SK-N-SH (cell line): ENCODE data around the gene PPP1R10. TPM values are rescaled to one million over a fixed set of nuclear protein-coding genes. Genes with fewer than 3 reads are reported as not detected.

Source experiments
- CTCF ChIA-PET: fragments of 300-600, 350-600 bp; formaldehyde crosslinking; extraction: SDS; loops from one replicate; lab custom pipeline; 2021; lab: Yijun Ruan, JAX
- POLR2A ChIA-PET: fragments of 350-600 bp; sonication (Branson Sonifier 250); formaldehyde crosslinking; extraction: SDS; loops from one replicate; lab custom pipeline; 2020; ENCODE audit warnings: antibody characterized with exemption, inconsistent platforms; lab: Yijun Ruan, JAX
- DNase-seq: peaks from one replicate; pipeline ENCODE4 v3.0.0; 2012
- H2AFZ ChIP-seq: fragments of 200-600 bp; sonication (generic); 2 replicates; pipeline ENCODE4 v1.8.1; 2016; ENCODE audit warnings: antibody characterized with exemption, mild to moderate bottlenecking, low read depth
- H3F3A ChIP-seq: fragments of 200-600 bp; sonication (generic); replicated peaks from 2 replicates; pipeline ENCODE3; 2016; ENCODE audit warnings: antibody characterized with exemption, mild to moderate bottlenecking; ENCODE audit not compliant: insufficient read depth
- H3K27ac ChIP-seq, 2 experiments: fragments of 200-500 bp in 1 of 2; fragments of 200-600 bp in 1 of 2; sonication (Bioruptor generic) in 1 of 2; sonication (generic), shearing (Covaris generic) in 1 of 2; 2 replicates each; pipeline versions ENCODE4 v1.5.1 to v1.6.1; 2014 to 2016; ENCODE audit warnings: low read depth in 2 of 2, inconsistent platforms in 1 of 2, low read length in 1 of 2, mild to moderate bottlenecking in 1 of 2, mixed read lengths in 1 of 2
- H3K27me3 ChIP-seq: fragments of 200-600 bp; sonication (generic), shearing (Covaris generic); 2 replicates; pipeline ENCODE4 v1.6.1; 2016; ENCODE audit warnings: mixed run types; ENCODE audit not compliant: insufficient read depth
- H3K36me3 ChIP-seq, 2 experiments: fragments of 200-500 bp in 1 of 2; fragments of 200-600 bp in 1 of 2; sonication (Bioruptor generic) in 1 of 2; sonication (generic) in 1 of 2; replicated peaks in 1 of 2; 2 replicates each; pipeline versions ENCODE3 to v1.5.1; 2014 to 2016; ENCODE audit warnings: low read length in 1 of 2, mild to moderate bottlenecking in 1 of 2; ENCODE audit not compliant: insufficient read depth in 2 of 2, control insufficient read depth in 1 of 2
- H3K4me1 ChIP-seq, 2 experiments: fragments of 200-500 bp in 1 of 2; fragments of 200-600 bp in 1 of 2; sonication (Bioruptor generic) in 1 of 2; sonication (generic), shearing (Covaris generic) in 1 of 2; 2 replicates each; pipeline versions ENCODE4 v1.5.1 to v1.6.1; 2014 to 2016; ENCODE audit warnings: low read depth in 1 of 2, low read length in 1 of 2, mixed run types in 1 of 2; ENCODE audit not compliant: insufficient read depth in 2 of 2, control insufficient read depth in 1 of 2
- H3K4me2 ChIP-seq: fragments of 200-600 bp; sonication (generic), shearing (Covaris generic); 2 replicates; pipeline ENCODE4 v1.6.1; 2017; ENCODE audit warnings: mixed run types
- H3K4me3 ChIP-seq, 2 experiments: fragments of 200-500 bp in 1 of 2; fragments of 200-600 bp in 1 of 2; sonication (Bioruptor generic) in 1 of 2; sonication (generic), shearing (Covaris generic) in 1 of 2; 2 replicates each; pipeline versions ENCODE4 v1.5.1 to v1.8.1; 2014 to 2016; ENCODE audit warnings: low read depth in 2 of 2, inconsistent platforms in 1 of 2, low read length in 1 of 2, mild to moderate bottlenecking in 1 of 2, mixed read lengths in 1 of 2, moderate library complexity in 1 of 2
- H3K79me2 ChIP-seq: fragments of 200-600 bp; sonication (generic); 2 replicates; pipeline ENCODE4 v1.8.1; 2017; ENCODE audit warnings: mild to moderate bottlenecking; ENCODE audit not compliant: insufficient read depth
- H3K9ac ChIP-seq: fragments of 200-600 bp; sonication (generic); 2 replicates; pipeline ENCODE4 v1.6.1; 2017; ENCODE audit warnings: mixed run types
- H3K9me2 ChIP-seq: fragments of 200-600 bp; sonication (generic); 2 replicates; pipeline ENCODE4 v1.6.1; 2017; ENCODE audit warnings: mixed run types
- H3K9me3 ChIP-seq: fragments of 200-600 bp; sonication (generic); 2 replicates; pipeline ENCODE4 v1.6.1; 2017; ENCODE audit warnings: mixed run types, mild to moderate bottlenecking, moderate library complexity
- H4K20me1 ChIP-seq: fragments of 200-600 bp; sonication (generic); 2 replicates; pipeline ENCODE4 v1.6.1; 2017; ENCODE audit warnings: mild to moderate bottlenecking, mixed run types; ENCODE audit not compliant: insufficient read depth
- CHD2 ChIP-seq: fragments of 150-350 bp; IDR thresholded peaks from 2 replicates; pipeline ENCODE4 v1.6.1; 2018; ENCODE audit warnings: low read length; ENCODE audit not compliant: partially characterized antibody
- CTCF ChIP-seq: fragments of 200-600 bp; sonication (generic); IDR thresholded peaks from 2 replicates; pipeline ENCODE4 v1.6.1; 2017; ENCODE audit warnings: antibody characterized with exemption, mild to moderate bottlenecking, moderate library complexity
- EP300 ChIP-seq, 2 experiments: IDR thresholded peaks; 2 replicates each; pipeline versions ENCODE4 v1.4.0 to v1.6.1; 2012; ENCODE audit warnings: borderline replicate concordance in 1 of 2, low read depth in 1 of 2, low read length in 1 of 2
- EZH2phosphoT487 ChIP-seq: fragments of 200-600 bp; sonication (generic); IDR thresholded peaks from 2 replicates; pipeline ENCODE4 v1.6.1; 2017; ENCODE audit warnings: low read depth, mixed run types, mild to moderate bottlenecking, antibody characterized with exemption, moderate library complexity, borderline replicate concordance
- FOXJ3 ChIP-seq: sonication (generic); formaldehyde crosslinking; IDR thresholded peaks from 2 replicates; pipeline ENCODE4 v1.5.1; 2020; ENCODE audit warnings: mild to moderate bottlenecking, missing genetic modification reagents
- GABPA ChIP-seq: IDR thresholded peaks from 2 replicates; pipeline ENCODE4 v1.4.0; 2012; ENCODE audit warnings: low read depth, mild to moderate bottlenecking
- GATA2 ChIP-seq: sonication (generic); formaldehyde crosslinking; IDR thresholded peaks from 2 replicates; pipeline ENCODE4 v1.5.0; 2020; ENCODE audit warnings: mild to moderate bottlenecking, missing genetic modification reagents
- JUND ChIP-seq: IDR thresholded peaks from 2 replicates; pipeline ENCODE4 v1.4.0; 2012
- MAX ChIP-seq: IDR thresholded peaks from 2 replicates; pipeline ENCODE4 v1.4.0; 2012; ENCODE audit warnings: low read depth
- NFIC ChIP-seq: IDR thresholded peaks from 2 replicates; pipeline ENCODE4 v1.4.0; 2012; ENCODE audit warnings: borderline replicate concordance
- NRF1 ChIP-seq: IDR thresholded peaks from 2 replicates; pipeline ENCODE4 v1.6.1; 2012; ENCODE audit warnings: low read depth, mild to moderate bottlenecking, low read length
- RFX5 ChIP-seq: IDR thresholded peaks from 2 replicates; pipeline ENCODE4 v1.6.1; 2012; ENCODE audit warnings: mild to moderate bottlenecking, improper control_type of control experiment, low read length
- RXRA ChIP-seq: IDR thresholded peaks from 2 replicates; pipeline ENCODE4 v1.4.0; 2012; ENCODE audit warnings: low read depth, mild to moderate bottlenecking, borderline replicate concordance
- SMC3 ChIP-seq: IDR thresholded peaks from 2 replicates; pipeline ENCODE4 v1.6.1; 2012; ENCODE audit warnings: low read depth, low read length, improper control_type of control experiment
- TAF1 ChIP-seq: IDR thresholded peaks from 2 replicates; pipeline ENCODE4 v1.6.1; 2012; ENCODE audit warnings: low read depth, mild to moderate bottlenecking, low read length, moderate library complexity, borderline replicate concordance
- TEAD4 ChIP-seq: IDR thresholded peaks from 2 replicates; pipeline ENCODE4 v1.4.0; 2012; ENCODE audit warnings: mild to moderate bottlenecking, borderline replicate concordance; ENCODE audit not compliant: insufficient read depth
- WGBS: methylation state at CpG from one replicate; pipeline ENCODE4 v1.1.6; 2017; ENCODE audit warnings: low lambda C conversion rate; 5-methylcytosine and 5-hydroxymethylcytosine counted together
- polyA plus RNA-seq, 3 experiments: library from polyadenylated mRNA; depleted of rRNA; stranded (reverse); fragments of >200 nt; gene quantifications; 2 replicates each; pipeline ENCODE4 v1.2.3, GENCODE V29; 2012
- TF ChIP-seq, protein P1 (sequence below): IDR thresholded peaks from 2 replicates; pipeline ENCODE4; 2012
- TF ChIP-seq, protein P2 (sequence below): IDR thresholded peaks from 2 replicates; pipeline ENCODE4 v1.6.1; 2012; ENCODE audit warnings: mild to moderate bottlenecking, low read depth, low read length, moderate library complexity
- TF ChIP-seq, protein P3 (sequence below): fragments of 150-350 bp; IDR thresholded peaks from 2 replicates; pipeline ENCODE4 v1.6.1; 2016; ENCODE audit warnings: mild to moderate bottlenecking, low read depth, low read length

The PPP1R10 gene
- polyA plus RNA-seq, 1 of the 3 experiments (the other 2 are of a cell fraction) = 16.8 TPM

GRCh38 chr6:30656513-30656912, 39.5 kb upstream of the PPP1R10 start:
- POLR2A ChIA-PET = interaction anchor here (1.2 kb wide), 1 partner anchor 25 kb away, joined by 3 read pairs; no protein-coding TSS in a partner anchor
- TF ChIP-seq GATA2 (CRISPR knock-in tag) (no peak), CHD2 (no peak), NRF1 (no peak), FOXJ3 (CRISPR knock-in tag) (no peak), MAX (no peak), EP300 (IDR thresholded peaks at IDR 0.05; ENCODE audit: borderline replicate concordance in 1 of 2, low read depth in 1 of 2, low read length in 1 of 2) (no peak), JUND (no peak), EZH2phosphoT487 (no peak), TEAD4 (no peak), RXRA (no peak), TAF1 (no peak), GABPA (no peak), NFIC (no peak), CTCF (no peak), SMC3 (no peak), RFX5 (no peak)
- TF ChIP-seq, protein P1, sequence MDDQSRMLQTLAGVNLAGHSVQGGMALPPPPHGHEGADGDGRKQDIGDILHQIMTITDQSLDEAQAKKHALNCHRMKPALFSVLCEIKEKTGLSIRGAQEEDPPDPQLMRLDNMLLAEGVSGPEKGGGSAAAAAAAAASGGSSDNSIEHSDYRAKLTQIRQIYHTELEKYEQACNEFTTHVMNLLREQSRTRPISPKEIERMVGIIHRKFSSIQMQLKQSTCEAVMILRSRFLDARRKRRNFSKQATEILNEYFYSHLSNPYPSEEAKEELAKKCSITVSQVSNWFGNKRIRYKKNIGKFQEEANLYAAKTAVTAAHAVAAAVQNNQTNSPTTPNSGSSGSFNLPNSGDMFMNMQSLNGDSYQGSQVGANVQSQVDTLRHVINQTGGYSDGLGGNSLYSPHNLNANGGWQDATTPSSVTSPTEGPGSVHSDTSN = no peak
- TF ChIP-seq, protein P2, sequence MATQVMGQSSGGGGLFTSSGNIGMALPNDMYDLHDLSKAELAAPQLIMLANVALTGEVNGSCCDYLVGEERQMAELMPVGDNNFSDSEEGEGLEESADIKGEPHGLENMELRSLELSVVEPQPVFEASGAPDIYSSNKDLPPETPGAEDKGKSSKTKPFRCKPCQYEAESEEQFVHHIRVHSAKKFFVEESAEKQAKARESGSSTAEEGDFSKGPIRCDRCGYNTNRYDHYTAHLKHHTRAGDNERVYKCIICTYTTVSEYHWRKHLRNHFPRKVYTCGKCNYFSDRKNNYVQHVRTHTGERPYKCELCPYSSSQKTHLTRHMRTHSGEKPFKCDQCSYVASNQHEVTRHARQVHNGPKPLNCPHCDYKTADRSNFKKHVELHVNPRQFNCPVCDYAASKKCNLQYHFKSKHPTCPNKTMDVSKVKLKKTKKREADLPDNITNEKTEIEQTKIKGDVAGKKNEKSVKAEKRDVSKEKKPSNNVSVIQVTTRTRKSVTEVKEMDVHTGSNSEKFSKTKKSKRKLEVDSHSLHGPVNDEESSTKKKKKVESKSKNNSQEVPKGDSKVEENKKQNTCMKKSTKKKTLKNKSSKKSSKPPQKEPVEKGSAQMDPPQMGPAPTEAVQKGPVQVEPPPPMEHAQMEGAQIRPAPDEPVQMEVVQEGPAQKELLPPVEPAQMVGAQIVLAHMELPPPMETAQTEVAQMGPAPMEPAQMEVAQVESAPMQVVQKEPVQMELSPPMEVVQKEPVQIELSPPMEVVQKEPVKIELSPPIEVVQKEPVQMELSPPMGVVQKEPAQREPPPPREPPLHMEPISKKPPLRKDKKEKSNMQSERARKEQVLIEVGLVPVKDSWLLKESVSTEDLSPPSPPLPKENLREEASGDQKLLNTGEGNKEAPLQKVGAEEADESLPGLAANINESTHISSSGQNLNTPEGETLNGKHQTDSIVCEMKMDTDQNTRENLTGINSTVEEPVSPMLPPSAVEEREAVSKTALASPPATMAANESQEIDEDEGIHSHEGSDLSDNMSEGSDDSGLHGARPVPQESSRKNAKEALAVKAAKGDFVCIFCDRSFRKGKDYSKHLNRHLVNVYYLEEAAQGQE = no peak
- TF ChIP-seq, protein P3, sequence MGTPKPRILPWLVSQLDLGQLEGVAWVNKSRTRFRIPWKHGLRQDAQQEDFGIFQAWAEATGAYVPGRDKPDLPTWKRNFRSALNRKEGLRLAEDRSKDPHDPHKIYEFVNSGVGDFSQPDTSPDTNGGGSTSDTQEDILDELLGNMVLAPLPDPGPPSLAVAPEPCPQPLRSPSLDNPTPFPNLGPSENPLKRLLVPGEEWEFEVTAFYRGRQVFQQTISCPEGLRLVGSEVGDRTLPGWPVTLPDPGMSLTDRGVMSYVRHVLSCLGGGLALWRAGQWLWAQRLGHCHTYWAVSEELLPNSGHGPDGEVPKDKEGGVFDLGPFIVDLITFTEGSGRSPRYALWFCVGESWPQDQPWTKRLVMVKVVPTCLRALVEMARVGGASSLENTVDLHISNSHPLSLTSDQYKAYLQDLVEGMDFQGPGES = no peak
- Histone ChIP-seq H3K27me3 (no peaks in the 10 kb centered on the region), H4K20me1 (no peaks in the 10 kb centered on the region), H3F3A (peaks cover 4% of the 10 kb centered on the region), H2AFZ (no peak overlapping the region), H3K27ac (no peak overlapping the region), H3K4me2 (no peak overlapping the region), H3K9me2 (no peaks in the 10 kb centered on the region), H3K9ac (no peak overlapping the region), H3K9me3 (no peaks in the 10 kb centered on the region), H3K36me3 (peaks cover 37 to 62% of the 10 kb centered on the region in 2 experiments), H3K79me2 (no peaks in the 10 kb centered on the region), H3K4me1 (no peaks in the 10 kb centered on the region), H3K4me3 (no peak overlapping the region)
- CTCF ChIA-PET = interaction anchor here (1.0 to 1.2 kb wide), 2 partner anchors 22 to 43 kb away, joined by 3 to 4 read pairs; no protein-coding TSS in a partner anchor
- DNase-seq = no peak
- 78% methylated on average over 6 of the region's 7 CpGs for WGBS
